Panc1 (cell line): ENCODE measurements around the gene NPDC1.

ENCODE experiments used
- CTCF ChIP-seq: fragments of 450-650 bp; IDR thresholded peaks from 2 replicates; pipeline ENCODE4 v1.5.1; 2017; ENCODE audit warnings: mild to moderate bottlenecking
- SIN3A ChIP-seq: IDR thresholded peaks from 2 replicates; pipeline ENCODE4 v1.6.1; 2012; ENCODE audit warnings: low read depth, mild to moderate bottlenecking, low read length, moderate library complexity, borderline replicate concordance; ENCODE audit not compliant: insufficient read depth

DNA sequence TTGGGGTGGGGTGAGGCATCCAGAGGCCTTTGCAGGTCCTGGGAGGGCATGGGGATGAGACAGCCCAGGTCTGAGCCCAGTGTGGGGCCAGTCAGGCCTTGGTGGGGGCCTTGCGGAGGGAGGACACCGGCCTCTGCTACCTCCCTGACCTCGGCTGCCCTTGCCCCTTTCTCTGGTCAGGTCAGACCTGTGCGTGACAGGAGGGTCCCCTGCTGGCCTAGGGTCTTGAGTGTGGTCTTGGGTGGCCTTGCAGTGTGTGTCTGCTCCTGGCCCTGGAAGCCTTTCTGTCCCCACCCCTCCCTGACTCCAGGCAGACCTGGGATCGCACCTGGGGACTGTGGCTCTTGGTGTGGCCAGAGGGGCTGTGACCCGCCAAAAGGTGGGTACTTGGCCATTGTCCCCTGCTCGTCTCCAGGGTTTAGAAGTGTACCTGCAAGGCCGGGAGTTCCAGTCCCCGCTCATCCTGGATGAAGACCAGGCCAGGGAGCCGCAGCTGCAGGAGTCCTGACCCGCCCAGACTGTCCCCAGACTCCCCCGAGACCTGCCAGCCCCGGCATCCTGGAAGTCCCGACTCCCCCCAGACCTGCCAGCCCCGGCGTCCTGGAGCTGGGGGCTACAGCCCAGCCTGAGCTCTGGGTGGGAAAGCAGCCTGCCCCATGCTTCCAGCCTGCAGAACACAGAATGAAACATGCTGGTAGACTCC is 36.4 kb upstream of the NPDC1 start:
- no peak for TF ChIP-seq CTCF
- TF ChIP-seq SIN3A = no peak
